Activated CD4-positive, alpha-beta T cell treated with anti-CD3 and anti-CD28 coated beads, Interleukin-2, amount 10 ng/mL, durations not matched to agents 24 days and 14 days (primary cell): ENCODE results near the gene WFDC13. TPM values are rescaled to one million over a fixed set of nuclear protein-coding genes. Genes with fewer than 3 reads are reported as not detected.
A peak's percentile ranks its signal among the peaks of the same experiment; 100 is the strongest.

Experiments
- DNase-seq: peaks from one replicate; pipeline ENCODE4 v3.0.0; 2022
- H3K27ac Mint-ChIP-seq: one replicate; pipeline ENCODE4 v1.8.0; 2022; ENCODE audit warnings: mild to moderate bottlenecking, mixed read lengths
- H3K27me3 Mint-ChIP-seq: one replicate; pipeline ENCODE4 v1.8.0; 2022; ENCODE audit warnings: mixed read lengths
- H3K36me3 Mint-ChIP-seq: one replicate; pipeline ENCODE4 v1.8.0; 2022; ENCODE audit warnings: low read depth, mild to moderate bottlenecking, mixed read lengths
- H3K4me1 Mint-ChIP-seq: one replicate; pipeline ENCODE4 v1.8.0; 2021; ENCODE audit warnings: mixed read lengths
- H3K4me3 Mint-ChIP-seq: one replicate; pipeline ENCODE4 v1.8.0; 2022; ENCODE audit warnings: mild to moderate bottlenecking, moderate library complexity, mixed read lengths
- H3K9me3 Mint-ChIP-seq: one replicate; pipeline ENCODE4 v1.8.0; 2021; ENCODE audit warnings: mixed read lengths
- intact Hi-C: fragments of 100-400 bp; cut with micrococcal nuclease; formaldehyde crosslinking; loops from one replicate; pipeline ENCODE4 v1.15.1; 2023
- total RNA-seq: library from RNA; stranded (reverse); gene quantifications from 2 replicates; pipeline ENCODE4 v1.2.3, GENCODE V29; 2022

The WFDC13 gene
- total RNA-seq, 1 donor from 2014 or later = not detected

GRCh38 chr20:45732199-45732598, 30.4 kb downstream of the WFDC13 start:
- H3K4me1 Mint-ChIP-seq = no peaks in the 10 kb centered on the region

GRCh38 chr20:45735552-45735951, 33.7 kb downstream of the WFDC13 start:
- no peak overlapping the region for H3K4me3 Mint-ChIP-seq
- H3K27me3 Mint-ChIP-seq = peaks cover 9% of the 10 kb centered on the region
- DNase-seq = no peak
- H3K27ac Mint-ChIP-seq = no peak overlapping the region
- H3K36me3 Mint-ChIP-seq = no peaks in the 10 kb centered on the region
- intact Hi-C loops = no loop called here
- peaks cover 12% of the 10 kb centered on the region for H3K9me3 Mint-ChIP-seq
- no peaks in the 10 kb centered on the region for H3K4me1 Mint-ChIP-seq

More at GRCh38 chr20:45732199-45732598, 30.4 kb downstream of the WFDC13 start:
- Mint-ChIP-seq H3K27me3 (peaks cover 4% of the 10 kb centered on the region), H3K36me3 (no peaks in the 10 kb centered on the region), H3K9me3 (peaks cover 16% of the 10 kb centered on the region), H3K27ac (no peak overlapping the region), H3K4me3 (no peak overlapping the region)
- intact Hi-C loops = no loop called here
- DNase-seq = no peak

- no peak for DNase-seq
- Mint-ChIP-seq H3K4me3 (no peak overlapping the region), H3K27me3 (peaks cover 11% of the 10 kb centered on the region), H3K27ac (no peak overlapping the region), H3K4me1 (no peaks in the 10 kb centered on the region), H3K9me3 (peaks cover 12% of the 10 kb centered on the region), H3K36me3 (no peaks in the 10 kb centered on the region)
- intact Hi-C loops = no loop called here
These were observed 34.1 kb downstream of the WFDC13 start for GRCh38 chr20:45735988-45736387.

GRCh38 chr20:45742596-45742995, 40.8 kb downstream of the WFDC13 start:
- intact Hi-C loops = no loop called here
- peaks cover 20% of the 10 kb centered on the region for H3K27me3 Mint-ChIP-seq
- no peak overlapping the region for H3K27ac Mint-ChIP-seq
- no peaks in the 10 kb centered on the region for H3K36me3 Mint-ChIP-seq
- no peak for DNase-seq
- H3K4me3 Mint-ChIP-seq = no peak overlapping the region
- H3K9me3 Mint-ChIP-seq = no peaks in the 10 kb centered on the region
- H3K4me1 Mint-ChIP-seq = peaks cover 2% of the 10 kb centered on the region

- H3K9me3 Mint-ChIP-seq = no peaks in the 10 kb centered on the region
- H3K4me3 Mint-ChIP-seq = no peak overlapping the region
- peaks cover 30% of the 10 kb centered on the region for H3K27me3 Mint-ChIP-seq
- no peaks in the 10 kb centered on the region for H3K36me3 Mint-ChIP-seq
- DNase-seq = no peak
- intact Hi-C loops = no loop called here
- no peak overlapping the region for H3K27ac Mint-ChIP-seq
- peaks cover 4% of the 10 kb centered on the region for H3K4me1 Mint-ChIP-seq
These were observed 43.2 kb downstream of the WFDC13 start for GRCh38 chr20:45745015-45745414.

GRCh38 chr20:45751721-45752120, 49.9 kb downstream of the WFDC13 start:
- no peak for DNase-seq
- Mint-ChIP-seq H3K27ac (peak overlapping the region; percentile 13), H3K36me3 (peaks cover 2% of the 10 kb centered on the region), H3K4me1 (peaks cover 15% of the 10 kb centered on the region), H3K9me3 (peaks cover 14% of the 10 kb centered on the region), H3K4me3 (no peak overlapping the region), H3K27me3 (peaks cover 32% of the 10 kb centered on the region)
- intact Hi-C loops = loop anchor here (1.0 to 5.0 kb wide), 3 partner anchors 140 to 449 kb away; no protein-coding TSS in a partner anchor

- H3K9me3 Mint-ChIP-seq = peaks cover 14% of the 10 kb centered on the region
- H3K27me3 Mint-ChIP-seq = peaks cover 22% of the 10 kb centered on the region
- peak overlapping the region; percentile 39 for H3K4me3 Mint-ChIP-seq
- DNase-seq = no peak
- intact Hi-C loops = loop anchor here (1.0 to 5.0 kb wide), 3 partner anchors 141 to 450 kb away; no protein-coding TSS in a partner anchor
- peaks cover 2% of the 10 kb centered on the region for H3K36me3 Mint-ChIP-seq
- peak overlapping the region; percentile 84 for H3K27ac Mint-ChIP-seq
- peaks cover 15% of the 10 kb centered on the region for H3K4me1 Mint-ChIP-seq
These were observed 50.9 kb downstream of the WFDC13 start for GRCh38 chr20:45752746-45753145.

- Mint-ChIP-seq H3K9me3 (peaks cover 11% of the 10 kb centered on the region), H3K36me3 (peaks cover 2% of the 10 kb centered on the region), H3K27me3 (peaks cover 9% of the 10 kb centered on the region), H3K4me3 (no peak overlapping the region), H3K27ac (no peak overlapping the region), H3K4me1 (peaks cover 2% of the 10 kb centered on the region)
- DNase-seq = no peak
- intact Hi-C loops = no loop called here
These were observed 56.3 kb downstream of the WFDC13 start for GRCh38 chr20:45758096-45758495.

Other genes starting within 250 kb of the WFDC13 start
- not detected in 2 replicates for gene WFDC2, start 232.3 kb upstream of the WFDC13 start, total RNA-seq
- not detected in 2 replicates for gene SPINT3, start 186.4 kb upstream of the WFDC13 start, total RNA-seq
- gene WFDC6, start 162.6 kb upstream of the WFDC13 start, total RNA-seq = not detected in 2 replicates
- gene EPPIN, start 154.6 kb upstream of the WFDC13 start, total RNA-seq = not detected in 2 replicates
- not detected in 2 replicates for gene WFDC8, start 122.8 kb upstream of the WFDC13 start, total RNA-seq
- not detected in 2 replicates for gene WFDC10A, start 72.3 kb upstream of the WFDC13 start, total RNA-seq
- not detected in 2 replicates for gene WFDC9, start 70.8 kb upstream of the WFDC13 start, total RNA-seq
- gene WFDC11, start 31.8 kb upstream of the WFDC13 start, total RNA-seq = not detected in 2 replicates
- not detected in 2 replicates for gene WFDC10B, start 3.0 kb downstream of the WFDC13 start, total RNA-seq
- not detected in 2 replicates for gene SPINT4, start 20.3 kb downstream of the WFDC13 start, total RNA-seq
- gene WFDC3, start 89.8 kb downstream of the WFDC13 start, total RNA-seq = not detected in 2 replicates
- 31.9 and 35.3 TPM in 2 replicates for gene DNTTIP1, start 89.9 kb downstream of the WFDC13 start, total RNA-seq
- gene UBE2C, start 110.6 kb downstream of the WFDC13 start, total RNA-seq = 113 and 115 TPM in 2 replicates
- gene TNNC2, start 125.3 kb downstream of the WFDC13 start, total RNA-seq = not detected in 2 replicates
- gene SNX21, start 131.8 kb downstream of the WFDC13 start, total RNA-seq = 0.47 and 0.89 TPM in 2 replicates
- gene ACOT8, start 155.4 kb downstream of the WFDC13 start, total RNA-seq = 27.6 and 28.5 TPM in 2 replicates
- gene ZSWIM3, start 155.6 kb downstream of the WFDC13 start, total RNA-seq = 5.5 and 6.0 TPM in 2 replicates
- 9.4 and 10.4 TPM in 2 replicates for gene ZSWIM1, start 179.2 kb downstream of the WFDC13 start, total RNA-seq
- 0.47 and 1.8 TPM in 2 replicates for gene SPATA25, start 185.6 kb downstream of the WFDC13 start, total RNA-seq
- gene NEURL2, start 189.2 kb downstream of the WFDC13 start, total RNA-seq = 2.0 and 2.4 TPM in 2 replicates
- 48.7 and 50.8 TPM in 2 replicates for gene CTSA, start 189.3 kb downstream of the WFDC13 start, total RNA-seq
- 3.2 and 4.0 TPM in 2 replicates for gene PLTP, start 210.1 kb downstream of the WFDC13 start, total RNA-seq
- 26.1 and 27.8 TPM in 2 replicates for gene PCIF1, start 232.6 kb downstream of the WFDC13 start, total RNA-seq